Measurements from ENCODE around the gene HMX2.
A peak's percentile ranks its signal among the peaks of the same experiment; 100 is the strongest.

Gene HMX2, protein sequence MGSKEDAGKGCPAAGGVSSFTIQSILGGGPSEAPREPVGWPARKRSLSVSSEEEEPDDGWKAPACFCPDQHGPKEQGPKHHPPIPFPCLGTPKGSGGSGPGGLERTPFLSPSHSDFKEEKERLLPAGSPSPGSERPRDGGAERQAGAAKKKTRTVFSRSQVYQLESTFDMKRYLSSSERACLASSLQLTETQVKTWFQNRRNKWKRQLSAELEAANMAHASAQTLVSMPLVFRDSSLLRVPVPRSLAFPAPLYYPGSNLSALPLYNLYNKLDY

DNA sequence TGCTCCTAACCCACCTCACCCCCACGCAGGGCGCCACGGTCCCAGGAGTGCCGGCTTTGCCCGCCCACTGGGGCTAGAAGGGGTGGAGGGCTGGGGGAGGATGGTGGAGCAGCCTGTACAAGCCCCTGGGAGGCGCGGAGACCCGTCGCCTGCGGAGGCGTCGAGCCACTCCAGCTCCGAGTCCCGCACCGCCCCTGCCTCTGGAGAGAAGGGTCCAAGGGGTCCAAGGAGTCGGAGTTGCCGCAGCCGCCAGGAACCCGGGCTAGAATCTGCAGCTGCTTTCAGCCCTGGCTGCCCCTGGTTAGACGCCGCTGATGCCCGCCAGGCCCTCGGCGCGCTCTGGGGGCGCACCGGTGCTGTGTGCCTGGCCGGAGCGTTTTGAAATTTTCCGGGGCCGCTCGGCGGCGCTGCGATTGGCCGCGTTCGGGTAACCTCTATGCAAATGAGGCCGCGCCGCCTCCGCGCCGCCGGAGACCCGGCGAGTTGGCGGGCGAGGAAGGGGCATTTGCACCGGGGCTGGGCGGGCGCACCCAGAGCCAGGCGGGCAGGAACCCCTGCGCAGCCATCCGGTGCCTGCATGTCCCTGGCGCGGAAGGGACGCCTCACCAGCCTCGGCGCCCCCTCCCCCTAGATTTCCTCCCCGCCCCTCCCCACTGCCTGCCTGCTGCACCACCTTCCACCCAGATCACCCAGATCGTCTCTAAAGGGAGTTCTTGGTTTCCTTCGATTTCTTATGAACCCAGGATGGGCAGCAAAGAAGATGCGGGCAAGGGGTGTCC lies at the start of gene HMX2:
HMX2 (plus strand) TSS at position 502 of the 779 bp plus-strand sequence; CDS start at position 745, 243 bp downstream.
- DNase-seq = peak; percentile 51

DNA sequence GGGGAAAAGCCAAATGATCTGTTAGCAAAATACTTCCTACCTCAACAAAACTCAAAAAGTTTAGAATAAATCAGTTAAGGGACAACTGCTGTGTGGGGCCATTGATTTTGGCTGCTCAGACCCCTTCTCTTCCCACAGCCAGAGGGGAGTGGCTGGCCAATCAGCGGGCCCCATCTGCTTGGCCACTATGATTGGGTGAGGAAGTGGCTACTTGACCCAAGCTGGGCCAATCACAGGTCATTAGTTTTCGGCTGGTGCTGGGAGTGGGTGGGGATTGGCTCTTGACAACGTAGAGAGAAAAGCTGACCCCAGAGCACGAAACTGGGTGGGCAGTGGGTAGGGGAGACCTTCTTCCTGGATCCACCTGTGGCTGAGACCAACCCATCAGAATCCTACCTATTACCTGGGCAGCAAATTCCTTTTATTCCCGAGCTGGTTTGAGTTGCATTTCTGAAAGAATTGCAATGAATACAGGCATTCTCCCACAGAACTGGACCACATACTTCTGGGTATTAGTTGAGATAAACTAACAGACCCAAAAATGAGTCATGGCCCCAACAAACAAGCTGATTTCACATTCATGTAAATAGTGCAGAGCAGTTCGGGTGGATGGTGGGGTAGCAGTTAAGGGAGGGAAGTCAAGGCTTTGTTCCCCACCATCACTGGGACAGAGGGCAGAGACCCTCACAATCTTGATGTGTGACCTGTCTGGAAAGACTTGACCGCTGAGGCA lies 47.7 kb upstream of the HMX2 start:
- DNase-seq = no peak

DNA sequence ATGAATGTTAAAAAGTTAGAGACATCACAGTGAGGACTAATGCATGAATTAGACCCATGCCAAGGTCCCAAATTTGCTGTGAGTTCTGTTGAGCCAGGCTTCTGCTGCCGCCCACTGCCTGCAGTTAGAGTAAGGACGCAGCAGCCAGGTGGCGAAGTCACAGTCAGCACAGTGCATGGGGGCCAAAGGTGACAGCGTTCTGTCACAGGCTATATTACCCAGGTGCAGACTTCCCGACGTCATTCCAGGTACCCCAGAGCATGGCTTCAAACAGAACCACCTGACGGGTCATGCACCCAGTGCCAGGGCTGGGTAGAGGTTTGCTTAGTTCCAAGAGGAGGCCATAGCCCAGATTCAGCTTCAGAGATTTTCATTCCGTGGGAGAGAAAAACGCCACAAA lies 46.1 kb upstream of the HMX2 start:
- no peak for DNase-seq

DNA sequence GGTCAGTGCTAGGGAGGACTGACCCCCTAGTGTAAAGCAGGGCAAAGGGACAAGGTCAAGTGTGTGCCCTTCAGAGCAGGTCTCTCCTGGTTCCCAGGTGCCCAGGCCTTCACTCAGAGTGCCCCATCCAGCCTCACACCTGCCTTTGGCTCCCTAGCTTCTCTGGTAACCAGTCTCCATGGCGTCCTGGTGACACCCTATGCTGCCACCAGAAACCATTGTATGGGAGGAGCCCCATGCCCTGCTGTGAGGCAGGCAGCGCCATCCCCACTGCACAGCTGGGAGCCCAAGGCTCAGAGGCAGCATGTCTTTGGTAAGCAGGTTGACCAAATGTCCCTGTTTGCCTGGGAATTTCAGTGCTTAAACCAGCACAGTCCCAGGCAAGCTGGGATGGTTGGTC lies 45.3 kb upstream of the HMX2 start:
- no peak for DNase-seq

DNA sequence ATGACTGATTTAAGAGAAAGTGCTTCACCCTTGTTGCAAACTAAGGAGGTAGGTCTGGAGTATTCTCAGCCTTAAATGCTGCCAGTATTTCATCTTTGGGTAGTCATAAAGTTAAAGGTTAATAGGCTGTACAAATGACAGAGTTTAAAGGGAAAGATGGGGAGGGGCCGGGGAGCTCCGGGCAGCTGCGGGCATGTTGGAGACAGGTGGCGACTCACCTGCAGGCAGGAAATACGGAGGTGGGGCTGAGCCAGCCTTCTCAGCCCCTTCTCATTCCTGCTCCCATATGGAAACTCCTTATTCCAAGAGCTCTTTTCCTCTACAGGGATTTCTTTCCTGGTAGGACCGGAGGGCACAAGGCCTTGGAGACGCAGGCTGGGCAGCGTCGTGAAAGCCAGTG lies 44.0 kb upstream of the HMX2 start:
- no peak for DNase-seq

DNA sequence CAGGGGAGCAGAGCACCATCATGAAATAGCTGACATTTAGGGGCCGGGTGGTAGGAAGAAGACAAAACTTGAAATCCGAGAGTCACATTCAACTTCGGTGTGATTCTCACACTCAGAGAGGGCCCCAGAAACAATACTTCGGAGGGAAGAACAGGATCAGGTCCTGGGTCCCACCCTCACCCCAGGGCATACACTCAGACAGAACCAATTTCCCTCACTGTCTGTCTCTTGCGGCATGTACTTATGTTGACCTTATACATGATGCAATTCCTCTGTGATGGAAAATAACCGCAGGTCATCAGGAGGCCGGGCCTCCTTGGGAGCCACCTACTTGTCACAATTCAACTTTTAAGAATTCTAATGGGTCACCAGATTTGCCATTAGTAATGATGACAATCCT lies 38.5 kb upstream of the HMX2 start:
- no peak for DNase-seq

DNA sequence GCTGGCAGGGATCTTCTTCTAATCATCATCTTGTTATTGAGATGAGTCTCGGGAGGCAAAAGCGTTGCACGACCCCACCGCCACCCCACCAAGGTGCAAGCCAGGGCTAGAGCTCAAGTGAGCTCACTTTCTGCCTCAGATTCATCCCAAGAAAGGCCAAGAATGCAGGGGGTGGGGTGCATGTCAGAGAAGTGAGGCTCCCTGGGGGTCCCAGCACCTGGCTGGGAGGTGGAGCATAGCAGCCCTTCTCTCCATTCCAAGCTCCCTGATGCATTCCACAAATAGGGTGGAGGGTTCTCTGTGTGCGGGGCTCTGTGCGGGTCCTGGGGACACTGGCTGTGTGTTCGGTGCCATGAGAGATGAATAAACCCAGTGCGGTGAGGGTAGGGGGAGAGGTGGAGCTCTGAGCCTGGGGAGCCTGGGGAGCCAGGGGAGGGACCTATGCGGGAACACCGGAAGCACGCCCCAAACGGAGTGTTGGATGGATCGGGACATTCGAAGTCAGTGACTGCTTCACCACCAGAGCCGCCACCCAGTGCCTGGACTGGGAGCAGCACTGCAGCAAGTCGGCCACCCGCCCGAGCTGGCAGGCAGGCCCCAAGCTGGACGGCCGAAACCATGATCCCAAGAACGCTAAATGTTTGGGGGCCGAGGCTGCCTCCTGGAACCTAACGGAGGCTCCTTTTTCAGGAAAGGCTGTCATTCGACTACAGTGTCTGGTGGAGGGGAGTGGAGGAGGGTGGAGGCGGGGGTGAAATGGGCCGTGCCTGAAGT lies 30.1 kb upstream of the HMX2 start:
- DNase-seq = no peak

DNA sequence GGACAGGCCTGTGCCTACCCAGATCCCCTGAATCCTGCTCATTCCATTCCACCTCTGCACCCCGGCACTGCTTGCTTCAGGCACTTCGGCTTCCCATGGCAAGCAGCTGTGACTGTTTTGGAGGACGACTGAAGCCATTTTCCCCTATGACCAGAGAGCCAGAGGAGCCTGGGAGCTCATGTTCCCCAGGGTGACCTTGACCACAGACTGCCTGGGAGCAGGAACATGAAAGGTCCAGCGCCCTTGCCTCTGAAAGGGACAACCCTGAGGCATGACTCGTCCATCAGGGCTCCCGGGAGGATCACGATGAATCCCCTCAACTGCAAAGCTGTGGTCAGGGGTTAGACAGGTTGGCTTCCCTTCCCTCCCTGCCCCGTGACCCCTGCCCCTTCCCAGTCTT lies 28.9 kb upstream of the HMX2 start:
- no peak for DNase-seq

DNA sequence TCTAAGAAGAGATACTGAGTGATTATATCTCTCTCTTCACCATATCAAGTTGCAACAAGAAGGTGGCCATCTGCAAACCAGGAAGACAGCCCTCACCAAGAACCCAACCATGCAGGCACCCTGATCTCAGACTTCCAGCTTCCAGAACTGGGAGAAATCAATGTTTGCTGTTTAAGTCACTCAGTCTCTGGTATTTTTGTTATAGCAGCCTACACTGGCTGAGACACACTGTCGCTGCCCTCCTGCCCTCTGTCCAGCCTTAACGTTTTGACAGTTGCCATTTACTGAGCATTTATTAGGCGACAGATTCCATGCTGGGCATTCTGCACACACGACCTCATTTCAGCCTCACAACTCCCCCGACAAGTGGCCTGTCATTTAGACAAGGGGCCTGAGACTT lies 21.7 kb upstream of the HMX2 start:
- no peak for DNase-seq

DNA sequence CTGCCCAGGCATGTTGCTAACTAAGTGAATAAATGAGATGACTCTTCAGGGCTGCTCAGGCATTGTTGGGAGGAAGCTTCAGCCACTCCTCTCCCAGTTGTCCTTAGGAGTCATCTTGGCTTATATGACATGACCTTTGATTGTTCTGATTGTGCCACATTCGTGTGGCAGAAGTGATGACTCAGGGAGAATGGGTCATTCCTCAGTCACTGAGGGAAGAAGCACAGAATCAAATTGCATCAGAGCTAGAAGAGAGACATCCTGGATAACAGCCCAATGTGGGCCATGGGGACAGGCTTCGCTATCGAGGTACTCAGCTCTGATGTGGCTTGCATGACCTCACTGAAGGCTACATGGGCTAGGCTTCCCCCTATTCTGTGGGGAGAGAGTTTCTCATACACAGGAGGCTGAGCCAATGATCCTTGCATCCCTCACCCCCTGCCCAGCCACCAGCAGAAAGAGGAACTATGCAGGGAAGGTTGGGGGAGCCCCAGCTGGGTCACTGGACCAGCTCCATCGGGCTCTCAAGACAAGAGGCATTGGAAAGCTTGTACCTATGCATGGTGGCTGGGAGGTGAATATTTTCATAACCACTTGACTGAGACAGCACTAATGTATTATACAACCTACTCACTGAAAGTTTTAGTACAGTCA lies 18.2 kb upstream of the HMX2 start:
- DNase-seq = no peak

DNA sequence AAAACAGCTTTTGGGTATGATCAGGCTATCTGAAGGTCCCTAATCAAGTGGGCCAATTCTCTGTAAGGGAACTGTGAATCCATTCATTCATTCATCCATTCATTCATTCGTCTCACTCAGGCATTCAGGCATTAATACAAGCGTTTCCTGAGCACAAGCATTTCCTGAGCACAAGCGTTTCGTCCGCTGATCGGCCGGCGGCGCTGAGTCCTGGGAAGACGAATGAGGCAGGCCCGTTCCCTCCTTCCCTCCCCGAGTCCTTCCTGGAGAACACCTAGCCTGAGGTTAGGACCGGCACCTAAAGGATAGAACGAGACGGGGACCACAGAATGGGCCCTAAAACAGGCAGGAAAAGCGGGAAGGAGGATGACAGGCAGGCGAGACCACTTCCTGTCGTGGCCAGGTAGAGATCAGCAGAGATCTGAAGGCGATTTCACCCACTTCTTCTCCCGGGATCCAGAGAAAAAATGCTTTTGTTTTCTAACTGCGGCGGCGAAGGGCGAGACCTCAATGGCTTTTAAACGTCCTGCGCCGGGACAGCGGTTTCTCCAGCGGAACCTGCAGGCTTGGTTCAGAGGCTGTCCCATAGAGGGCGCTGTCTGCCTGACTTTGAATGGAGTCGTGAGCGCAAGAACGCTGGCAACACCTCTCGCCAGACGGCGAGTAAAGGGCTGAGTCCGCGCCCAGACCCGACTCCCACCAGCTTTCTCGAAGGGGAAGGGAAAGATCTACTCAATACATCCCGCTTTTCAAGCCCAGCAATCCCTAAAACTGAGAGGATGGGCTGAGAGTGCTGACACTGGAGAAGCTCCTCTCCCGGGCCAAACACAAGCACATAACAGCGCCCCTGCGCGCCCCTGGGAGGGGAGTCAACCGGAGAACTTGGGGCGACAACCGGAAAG lies 15.1 kb upstream of the HMX2 start:
- peak; percentile 90 for DNase-seq

DNA sequence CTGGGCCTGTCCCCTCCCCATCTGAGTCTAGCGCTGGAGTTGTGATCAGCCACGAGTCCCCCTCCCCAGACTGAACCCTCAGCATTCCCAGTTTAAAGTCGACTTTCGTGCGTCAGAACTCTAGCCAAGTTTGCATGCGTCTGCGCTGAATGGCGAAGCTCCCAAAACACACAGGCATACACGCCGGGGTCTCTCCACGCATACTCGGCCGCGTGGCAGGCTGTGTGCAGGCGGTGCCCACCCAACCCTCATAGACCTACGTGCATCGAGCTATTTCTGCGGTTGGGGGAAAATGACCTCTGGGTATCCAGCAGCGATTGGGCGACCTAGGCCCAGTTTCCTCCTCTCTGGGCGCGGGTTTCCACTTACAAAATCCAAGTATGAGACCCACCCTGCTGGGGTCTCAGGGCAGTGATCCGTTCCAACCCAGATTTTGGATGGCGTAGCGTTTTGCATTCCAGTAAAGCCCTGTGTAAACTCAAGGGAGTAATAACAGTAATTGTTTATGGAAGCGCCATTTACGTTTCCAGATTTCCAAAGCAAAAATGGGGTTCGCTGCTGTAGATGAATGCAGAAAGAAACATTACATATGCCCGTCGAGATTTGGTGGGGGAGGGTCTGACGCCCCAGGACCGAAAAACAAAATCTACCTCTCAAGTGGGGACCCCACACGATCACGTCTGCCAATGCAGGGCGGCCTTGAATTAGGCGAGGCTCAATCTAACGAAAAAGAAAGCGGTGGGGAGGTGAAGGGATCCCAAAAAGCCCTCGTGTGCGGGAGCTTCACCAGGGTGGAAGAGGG lies 14.2 kb upstream of the HMX2 start:
- DNase-seq = no peak

DNA sequence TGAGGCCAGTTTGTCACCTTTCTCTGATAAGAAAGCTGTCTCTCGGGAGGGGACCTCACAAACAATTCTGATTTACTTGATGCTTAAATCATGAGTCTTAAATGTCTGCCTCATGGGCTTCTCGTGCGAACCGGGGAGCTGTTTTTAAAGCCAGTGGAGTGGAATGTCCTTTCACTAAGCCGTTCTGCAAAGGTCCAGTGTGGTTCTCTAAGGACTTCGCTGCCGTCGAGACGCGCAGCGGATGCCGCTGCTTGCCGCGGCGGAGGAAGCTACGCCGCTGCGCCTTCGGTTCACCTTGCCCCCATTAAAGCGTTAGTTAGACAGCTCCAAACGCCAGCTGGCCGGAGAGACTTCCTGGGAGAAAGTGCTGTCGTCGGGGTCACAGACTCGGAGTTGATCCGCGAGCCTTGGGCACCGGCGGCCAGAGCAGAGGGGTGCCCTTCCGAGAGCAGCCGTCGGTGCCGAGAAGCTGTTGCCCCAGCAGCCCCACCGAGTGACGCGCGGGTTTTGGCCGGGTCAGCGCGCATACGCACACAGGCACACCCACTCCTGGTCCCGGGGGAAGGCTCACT lies 13.5 kb upstream of the HMX2 start:
- no peak for DNase-seq

DNA sequence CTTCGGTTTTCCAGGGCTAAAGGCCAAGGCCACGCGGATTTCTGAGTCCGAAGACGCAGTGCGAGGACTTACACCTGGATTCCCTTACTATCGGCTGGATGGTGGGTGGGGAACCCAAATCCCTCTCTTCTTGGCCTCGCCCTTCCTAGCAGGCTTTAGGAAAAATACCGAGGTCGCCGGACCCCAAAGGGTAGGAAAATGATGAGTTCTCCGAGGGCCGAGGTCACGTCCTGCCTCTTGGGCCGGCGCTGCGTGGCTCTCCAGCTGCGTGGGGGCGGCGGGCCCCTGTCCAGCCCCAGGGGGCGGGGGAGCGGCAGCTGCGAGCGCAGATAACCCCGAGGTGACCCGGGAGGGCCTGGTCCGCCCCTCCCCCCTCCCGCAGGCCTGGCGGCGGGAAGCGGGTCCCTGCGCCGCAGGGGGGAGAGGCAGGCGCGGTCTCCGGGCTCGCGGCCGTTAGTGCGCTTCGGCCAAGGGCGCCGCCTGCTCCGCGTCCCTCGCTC lies 13.0 kb upstream of the HMX2 start:
- no peak for DNase-seq

DNA sequence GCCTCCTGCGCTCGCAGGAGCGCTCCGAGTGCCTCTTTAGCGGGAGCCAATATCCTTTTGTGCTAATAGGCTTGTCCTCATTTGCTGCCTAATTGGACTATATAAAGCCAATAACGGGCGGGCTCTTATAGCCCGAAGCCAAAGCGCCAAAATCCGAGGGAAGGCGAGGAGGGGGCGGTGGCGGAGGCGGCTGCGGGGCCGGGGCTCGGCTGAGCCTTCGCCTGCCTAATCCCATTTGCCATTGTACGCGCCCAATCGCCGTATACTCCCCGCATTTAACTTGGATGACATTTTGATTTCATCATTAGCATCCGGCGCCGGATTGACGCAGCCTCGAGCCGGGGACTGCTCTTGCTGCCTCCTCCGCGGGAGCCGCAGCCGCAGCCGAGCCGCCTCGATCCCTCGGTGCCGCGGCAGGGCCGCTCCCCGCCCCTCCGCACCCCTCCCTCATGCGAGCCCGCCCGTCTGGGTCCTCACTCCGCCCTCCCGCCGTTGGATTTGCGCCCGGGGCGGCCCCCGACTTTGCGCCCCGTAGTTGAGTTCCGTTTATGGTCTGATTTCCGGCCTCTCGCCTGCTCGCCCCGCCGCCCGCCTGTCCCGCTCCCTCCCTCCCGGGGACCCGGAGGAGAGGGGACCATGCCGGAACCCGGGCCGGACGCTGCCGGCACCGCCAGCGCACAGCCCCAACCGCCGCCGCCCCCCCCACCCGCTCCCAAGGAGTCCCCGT lies 12.4 kb upstream of the HMX2 start, which contains the start of gene HMX3:
HMX3 (plus strand) TSS at position 556 of the 727 bp plus-strand sequence; CDS start at position 637, 81 bp downstream.
- DNase-seq = peak; percentile 37

DNA sequence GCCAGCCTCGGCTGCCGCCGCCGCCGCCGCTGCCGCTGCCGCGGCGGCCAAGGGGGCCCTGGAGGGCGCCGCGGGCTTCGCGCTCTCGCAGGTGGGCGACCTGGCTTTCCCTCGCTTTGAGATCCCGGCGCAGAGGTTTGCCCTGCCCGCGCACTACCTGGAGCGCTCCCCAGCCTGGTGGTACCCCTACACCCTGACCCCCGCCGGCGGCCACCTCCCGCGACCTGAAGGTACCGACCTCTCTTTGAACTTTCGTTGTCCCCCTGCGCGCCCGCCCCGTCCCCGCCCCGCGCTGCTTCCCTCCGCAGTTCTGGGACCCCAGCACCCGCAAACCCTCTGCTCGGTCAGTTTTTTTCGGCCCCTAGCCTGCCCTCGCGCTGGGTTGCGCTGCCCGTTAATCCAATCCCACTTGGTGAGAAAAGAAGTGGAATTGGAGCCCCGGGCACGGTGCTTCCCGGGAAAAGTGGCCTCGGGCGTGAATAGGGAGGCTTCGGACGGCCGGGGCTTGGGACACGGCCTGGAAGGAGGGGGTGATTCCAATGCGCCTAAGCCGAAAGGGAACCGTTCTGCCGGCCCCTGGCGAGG lies 11.6 kb upstream of the HMX2 start:
- no peak for DNase-seq

DNA sequence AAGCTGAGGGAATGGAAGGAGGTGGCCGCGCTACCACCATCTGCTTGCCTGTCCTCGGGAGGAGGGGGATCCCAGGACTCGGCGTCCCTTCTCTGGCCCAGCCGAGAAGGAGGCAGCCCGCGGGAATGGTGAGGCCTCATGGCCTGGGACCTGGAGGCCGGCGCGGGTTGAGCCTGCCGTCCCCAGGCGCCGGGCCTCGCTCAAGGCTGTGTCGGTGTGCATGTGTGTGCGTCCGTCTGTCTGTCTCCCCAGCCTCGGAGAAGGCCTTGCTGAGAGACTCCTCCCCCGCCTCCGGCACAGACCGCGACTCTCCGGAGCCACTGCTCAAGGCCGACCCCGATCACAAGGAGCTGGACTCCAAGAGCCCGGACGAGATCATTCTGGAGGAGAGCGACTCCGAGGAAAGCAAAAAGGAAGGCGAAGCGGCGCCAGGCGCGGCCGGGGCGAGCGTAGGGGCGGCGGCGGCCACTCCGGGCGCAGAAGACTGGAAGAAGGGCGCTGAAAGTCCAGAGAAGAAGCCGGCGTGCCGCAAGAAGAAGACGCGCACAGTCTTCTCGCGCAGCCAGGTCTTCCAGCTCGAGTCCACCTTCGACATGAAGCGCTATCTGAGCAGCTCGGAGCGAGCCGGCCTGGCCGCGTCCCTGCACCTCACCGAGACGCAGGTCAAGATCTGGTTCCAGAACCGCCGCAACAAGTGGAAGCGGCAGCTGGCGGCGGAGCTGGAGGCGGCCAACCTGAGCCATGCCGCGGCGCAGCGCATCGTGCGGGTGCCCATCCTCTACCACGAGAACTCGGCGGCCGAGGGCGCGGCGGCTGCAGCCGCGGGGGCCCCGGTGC lies 10.9 kb upstream of the HMX2 start:
- DNase-seq = peak; percentile 13

DNA sequence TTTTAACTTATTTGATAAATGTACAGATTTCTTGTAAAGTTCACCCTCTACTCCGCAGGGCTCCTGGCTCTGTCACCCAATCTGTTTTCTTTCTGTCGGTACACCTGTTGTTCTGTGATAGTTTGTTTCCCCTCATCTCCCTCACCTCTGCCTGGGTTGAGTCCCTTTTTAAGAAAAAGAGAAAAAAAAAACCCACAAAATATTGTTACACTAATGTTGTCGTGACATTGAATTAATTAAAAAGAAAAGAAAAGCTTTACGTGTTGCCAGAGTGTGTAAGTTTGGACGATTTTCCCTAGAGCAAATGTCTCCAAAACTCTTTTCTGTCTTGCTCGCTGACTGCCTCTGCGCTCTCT lies 8.8 kb upstream of the HMX2 start:
- no peak for DNase-seq
